HAP-1 (cell line): ENCODE data around the gene CIROP.

Source experiments
- DNase-seq, 2 experiments: peaks; one replicate each; pipeline ENCODE4 v3.0.0-alpha.2; 2016 to 2020; ENCODE audit warnings: low spot score in 2 of 2
- H3K27me3 ChIP-seq: fragments of 250-450 bp; sonication (Bioruptor Pico); 2 replicates; pipeline ENCODE4 v1.5.1; 2020; ENCODE audit warnings: low read depth, mild to moderate bottlenecking, moderate library complexity
- H3K36me3 ChIP-seq: fragments of 250-450 bp; sonication (Bioruptor Pico); replicated peaks from 2 replicates; pipeline ENCODE4 v1.5.1; 2020; ENCODE audit warnings: mild to moderate bottlenecking
- H3K4me1 ChIP-seq: fragments of 250-450 bp; sonication (Bioruptor Pico); 2 replicates; pipeline ENCODE4 v1.5.1; 2020; ENCODE audit warnings: mild to moderate bottlenecking
- H3K4me3 ChIP-seq: fragments of 250-450 bp; sonication (Bioruptor Pico); 2 replicates; pipeline ENCODE4 v1.5.1; 2020; ENCODE audit warnings: mild to moderate bottlenecking, moderate library complexity
- H3K9me3 ChIP-seq: fragments of 250-450 bp; sonication (Bioruptor Pico); 2 replicates; pipeline ENCODE4 v1.5.1; 2020; ENCODE audit warnings: mild to moderate bottlenecking, moderate library complexity
- in situ Hi-C: fragments of 300-500 bp; cut with MboI; formaldehyde crosslinking; loops from 3 replicates; pipeline ENCODE4 v1.14.3; 2020; ENCODE audit warnings: low sequenced_read_pairs, inconsistent platforms, mixed read lengths

Gene CIROP

GRCh38 chr14:23055621-23056144 is 49.1 kb downstream of the CIROP start:
- Histone ChIP-seq H3K36me3 (peaks cover 25% of the 10 kb centered on the region), H3K9me3 (no peaks in the 10 kb centered on the region), H3K4me1 (0 out of 2 replicates have a peak, but pooled peaks cover 8% of the 10 kb centered on the region), H3K4me3 (no peak overlapping the region), H3K27me3 (no peaks in the 10 kb centered on the region)
- DNase-seq: no peak
- in situ Hi-C loops: loop anchor here (25.0 kb wide), 1 partner anchor 493 kb away; no protein-coding TSS in a partner anchor

- in situ Hi-C loops: loop anchor here (25.0 kb wide), 1 partner anchor 493 kb away; no protein-coding TSS in a partner anchor
- H3K4me1 ChIP-seq: 0 out of 2 replicates have a peak, but pooled peaks cover 8% of the 10 kb centered on the region
- no peaks in the 10 kb centered on the region for H3K9me3 ChIP-seq
- DNase-seq: no peak
- no peak overlapping the region for H3K4me3 ChIP-seq
- no peaks in the 10 kb centered on the region for H3K27me3 ChIP-seq
- H3K36me3 ChIP-seq: peaks cover 20% of the 10 kb centered on the region
Observed at GRCh38 chr14:23055147-23055550, 49.6 kb downstream of the CIROP start.

- H3K27me3 ChIP-seq: no peaks in the 10 kb centered on the region
- H3K4me3 ChIP-seq: no peak overlapping the region
- peaks cover 14% of the 10 kb centered on the region for H3K36me3 ChIP-seq
- H3K9me3 ChIP-seq: no peaks in the 10 kb centered on the region
- in situ Hi-C loops: loop anchor here (5.0 to 25.0 kb wide), 2 partner anchors 77 to 492 kb away; no protein-coding TSS in a partner anchor
- no peak for DNase-seq
- 0 out of 2 replicates have a peak, but pooled peaks cover 8% of the 10 kb centered on the region for H3K4me1 ChIP-seq
Observed at GRCh38 chr14:23054000-23054811, 50.6 kb downstream of the CIROP start.

- in situ Hi-C loops: loop anchor here (5.0 to 25.0 kb wide), 2 partner anchors 76 to 491 kb away; no protein-coding TSS in a partner anchor
- H3K27me3 ChIP-seq: no peaks in the 10 kb centered on the region
- peaks cover 6% of the 10 kb centered on the region for H3K36me3 ChIP-seq
Observed at GRCh38 chr14:23053426-23053825, 51.4 kb downstream of the CIROP start.

GRCh38 chr14:23052671-23053070 is 52.1 kb downstream of the CIROP start:
- DNase-seq: no peak
- peaks cover 3% of the 10 kb centered on the region; the same call in 1 of the 2 replicates for H3K36me3 ChIP-seq
- H3K9me3 ChIP-seq: no peaks in the 10 kb centered on the region
- H3K4me3 ChIP-seq: no peak overlapping the region
- in situ Hi-C loops: loop anchor here (5.0 to 25.0 kb wide), 2 partner anchors 75 to 490 kb away; no protein-coding TSS in a partner anchor
- H3K27me3 ChIP-seq: no peaks in the 10 kb centered on the region
- H3K4me1 ChIP-seq: 0 out of 2 replicates have a peak, but pooled peaks cover 8% of the 10 kb centered on the region

More at GRCh38 chr14:23053426-23053825, 51.4 kb downstream of the CIROP start:
- Histone ChIP-seq H3K9me3 (no peaks in the 10 kb centered on the region), H3K4me3 (no peak overlapping the region), H3K4me1 (0 out of 2 replicates have a peak, but pooled peaks cover 8% of the 10 kb centered on the region)
- no peak for DNase-seq

GRCh38 chr14:23052182-23052623 is 52.6 kb downstream of the CIROP start:
- DNase-seq: no peak
- H3K4me1 ChIP-seq: 0 out of 2 replicates have a peak, but pooled peaks cover 8% of the 10 kb centered on the region
- H3K27me3 ChIP-seq: no peaks in the 10 kb centered on the region
- no peaks in the 10 kb centered on the region for H3K9me3 ChIP-seq
- no peak overlapping the region for H3K4me3 ChIP-seq
- peaks cover 3% of the 10 kb centered on the region; the same call in 1 of the 2 replicates for H3K36me3 ChIP-seq
- in situ Hi-C loops: loop anchor here (5.0 to 25.0 kb wide), 2 partner anchors 75 to 490 kb away; no protein-coding TSS in a partner anchor

GRCh38 chr14:23051141-23052057 is 53.4 kb downstream of the CIROP start:
- Histone ChIP-seq H3K36me3 (peaks cover 3% of the 10 kb centered on the region; the same call in 1 of the 2 replicates), H3K4me3 (no peak overlapping the region), H3K9me3 (no peaks in the 10 kb centered on the region), H3K4me1 (0 out of 2 replicates have a peak, but pooled peaks cover 2% of the 10 kb centered on the region), H3K27me3 (no peaks in the 10 kb centered on the region)
- in situ Hi-C loops: loop anchor here (5.0 to 25.0 kb wide), 2 partner anchors 74 to 489 kb away; no protein-coding TSS in a partner anchor
- no peak for DNase-seq
